NCI-H446 (cell line): ENCODE data around the gene GPC6.

Experiments
- DNase-seq, 2 experiments: peaks; one replicate each; lab custom pipeline; 2025; lab: John Stamatoyannopoulos, UW

GPC6 gene

DNA sequence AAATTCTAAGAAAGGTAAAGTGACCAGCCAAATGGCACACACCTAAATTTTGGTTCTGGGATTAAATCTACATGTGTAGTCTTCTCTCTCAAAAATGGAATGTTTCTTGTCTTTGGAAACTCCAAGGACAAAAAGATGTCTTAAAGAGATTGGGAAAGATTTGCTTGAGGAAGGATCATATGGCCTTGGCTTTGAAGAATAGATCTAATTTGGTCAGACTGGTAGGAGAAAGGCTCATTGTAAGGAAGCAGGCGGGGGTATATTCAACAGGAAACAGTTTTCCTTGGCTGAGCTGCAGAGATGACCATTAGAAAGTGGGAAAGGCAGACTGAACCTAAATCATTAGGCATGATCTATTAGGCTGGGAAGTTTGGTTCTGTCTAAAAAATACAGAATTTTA is 887.6 kb downstream of the GPC6 start:
- DNase-seq, result no peak

DNA sequence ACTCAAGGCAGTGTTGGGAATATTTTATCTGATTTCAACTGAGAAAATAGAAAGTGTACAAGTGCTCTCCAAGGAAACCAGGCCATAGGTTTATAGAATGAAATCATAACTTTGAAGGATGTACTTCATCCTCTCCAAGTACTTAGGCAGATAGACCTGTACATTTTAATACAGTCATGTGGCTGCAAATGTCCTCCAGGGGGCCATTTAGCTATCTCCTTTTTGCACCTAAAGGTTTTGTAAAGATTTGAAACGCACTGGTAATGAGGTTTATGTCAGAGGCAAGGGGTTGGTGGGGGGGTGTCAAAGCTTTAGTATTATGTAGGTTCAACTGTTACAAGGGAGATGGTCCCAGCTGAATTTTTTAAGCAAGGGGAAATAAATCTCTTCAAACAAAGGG is 888.4 kb downstream of the GPC6 start:
- no peak for DNase-seq

DNA sequence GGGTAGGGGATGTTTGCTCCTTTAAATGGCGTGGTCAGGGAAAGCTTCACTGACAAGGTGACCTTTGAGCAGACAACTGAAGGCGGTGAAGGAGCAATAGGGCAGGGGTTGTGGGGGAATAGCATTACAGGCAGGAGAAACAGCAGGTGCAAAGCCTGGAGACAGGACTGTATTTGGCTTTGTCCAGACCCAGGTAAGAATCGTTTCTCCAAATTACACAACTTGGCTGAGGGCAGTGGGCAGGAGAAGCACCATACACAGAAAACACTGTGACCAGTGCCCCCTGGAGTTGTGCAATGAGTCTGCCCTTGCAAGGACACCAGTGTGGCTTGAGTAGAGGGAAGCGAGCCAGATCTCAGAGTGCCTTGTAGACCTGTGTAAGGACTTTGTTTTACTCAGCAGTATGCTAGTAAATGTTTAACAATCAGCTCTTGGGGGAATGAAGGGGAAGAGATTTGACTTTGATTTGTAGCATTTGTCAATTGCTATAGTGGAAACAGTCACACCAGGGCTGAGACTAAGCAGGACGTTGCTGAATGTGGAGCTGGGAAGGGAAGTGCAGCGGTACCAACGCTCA is 892.8 kb downstream of the GPC6 start:
- no peak for DNase-seq

DNA sequence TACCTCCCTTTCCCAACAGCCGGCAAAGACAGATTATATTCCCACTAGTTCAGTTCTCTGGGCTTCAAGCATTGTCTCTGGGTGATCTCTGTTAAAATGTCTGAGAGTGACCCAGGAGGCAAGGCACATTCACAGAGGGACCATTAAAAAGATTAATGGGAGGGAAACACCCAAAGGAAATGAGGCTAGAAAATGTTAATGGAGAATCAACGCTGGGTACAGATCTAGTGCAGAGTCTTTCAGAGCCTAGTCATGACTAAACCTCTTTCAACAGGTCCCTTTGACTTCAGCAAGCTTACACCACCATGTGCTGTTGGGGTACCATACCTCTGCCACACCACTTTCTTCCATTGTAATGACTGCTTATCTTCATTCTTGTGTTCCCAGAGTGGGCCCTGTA is 894.3 kb downstream of the GPC6 start:
- no peak for DNase-seq

DNA sequence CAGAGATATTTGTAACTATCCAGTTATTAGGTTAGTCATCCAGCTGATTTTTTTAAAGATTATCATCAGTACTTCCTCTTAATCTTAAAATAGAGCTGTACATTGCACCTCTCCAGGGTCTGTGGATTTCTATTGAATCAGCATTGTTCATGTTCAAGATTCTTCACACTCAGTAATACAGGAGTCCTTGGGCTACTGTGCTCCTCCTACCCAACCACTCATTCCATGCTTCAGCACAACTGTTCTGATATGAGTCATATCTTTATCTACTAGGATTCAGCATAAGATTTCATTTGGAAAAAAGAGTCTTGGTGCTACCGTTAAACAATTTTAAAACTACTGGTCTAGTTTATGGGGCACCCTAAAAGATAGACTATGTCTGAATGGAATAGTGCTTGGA is 895.1 kb downstream of the GPC6 start:
- DNase-seq, result no peak

DNA sequence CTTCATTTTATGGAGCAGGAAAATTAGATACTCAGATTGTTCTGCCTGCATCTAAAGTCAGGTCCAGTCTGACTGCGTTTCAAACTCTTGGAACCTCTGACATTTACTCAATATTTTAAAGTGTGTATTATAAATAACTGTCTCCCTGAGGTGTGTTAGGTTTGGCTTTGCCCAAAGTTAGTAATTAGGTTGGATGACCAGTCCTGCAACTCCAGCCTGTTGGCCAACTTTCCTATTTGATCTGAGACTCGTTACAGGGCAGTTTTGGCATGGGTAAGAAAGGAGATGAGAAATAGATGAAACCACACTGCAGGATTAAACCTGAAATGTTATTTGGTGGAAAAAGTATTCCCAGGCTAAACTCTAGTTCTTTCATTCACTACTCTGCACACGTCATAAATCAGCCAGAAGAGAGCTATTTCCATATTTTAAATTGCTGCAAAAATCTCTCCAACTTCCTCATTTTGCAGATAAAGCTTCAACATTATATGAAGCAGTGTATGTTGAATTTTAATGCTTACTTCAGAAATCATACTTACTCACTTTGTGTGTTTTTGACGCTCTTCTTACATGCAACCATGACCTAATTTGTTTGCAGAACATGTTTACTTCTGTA is 895.8 kb downstream of the GPC6 start:
- DNase-seq, result no peak

DNA sequence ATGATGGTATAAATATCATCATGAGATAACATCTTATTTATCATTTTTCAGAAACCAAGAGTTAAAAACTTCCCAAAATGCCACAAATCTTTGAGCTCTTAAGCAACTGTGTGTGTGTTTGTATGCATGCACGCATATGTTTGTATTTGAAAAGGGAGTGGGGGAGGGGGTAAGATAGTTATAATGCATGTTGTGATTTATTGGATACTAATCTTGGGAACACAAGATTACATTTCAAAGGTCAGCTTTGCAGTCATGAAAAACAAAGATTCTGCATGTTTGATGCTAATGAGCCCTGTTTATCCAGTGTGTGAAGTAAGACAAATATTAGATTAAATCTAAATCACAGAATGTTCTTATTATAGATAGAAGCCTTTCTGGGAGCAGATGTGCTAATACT is 897.0 kb downstream of the GPC6 start:
- DNase-seq, result no peak

DNA sequence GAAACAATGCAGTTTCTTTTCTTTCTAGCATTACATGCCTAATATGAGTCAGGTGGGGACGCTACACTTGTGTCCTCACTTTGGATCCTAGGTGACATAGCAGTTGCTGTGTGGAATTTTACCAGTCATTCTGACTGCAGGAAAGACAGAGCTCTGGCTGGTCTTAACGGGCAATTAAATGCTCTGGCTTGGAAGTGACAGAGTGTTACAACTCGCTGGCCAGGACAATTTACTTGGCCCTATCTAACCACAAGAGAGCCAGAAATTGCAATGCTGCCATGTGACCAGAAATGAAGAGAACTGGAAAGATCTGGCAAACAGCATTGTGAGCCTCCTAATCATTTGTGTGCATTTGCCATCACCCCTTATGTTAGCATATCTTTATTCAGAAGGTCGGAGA is 901.8 kb downstream of the GPC6 start:
- peak in 1 of 2 experiments; percentile 48 for DNase-seq

DNA sequence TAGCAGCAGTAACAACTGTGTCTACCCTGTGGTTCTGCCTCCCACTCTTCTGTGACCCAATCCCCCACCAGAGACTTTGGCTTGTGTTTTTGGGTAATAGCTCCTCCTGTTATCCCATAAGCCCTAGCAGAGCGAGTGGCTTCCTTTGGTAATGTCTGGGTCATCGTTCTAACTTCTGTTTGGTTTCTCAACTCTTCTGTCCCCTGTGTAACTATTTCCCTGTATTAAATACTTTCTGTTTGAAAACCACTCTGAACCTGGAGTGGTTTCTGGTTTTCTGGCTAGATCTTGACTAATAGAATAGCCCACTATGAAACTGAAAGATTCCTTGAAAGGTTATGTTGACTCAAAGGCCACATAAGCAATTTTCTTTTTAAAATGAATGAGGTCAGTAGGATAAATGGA is 902.9 kb downstream of the GPC6 start:
- no peak for DNase-seq

DNA sequence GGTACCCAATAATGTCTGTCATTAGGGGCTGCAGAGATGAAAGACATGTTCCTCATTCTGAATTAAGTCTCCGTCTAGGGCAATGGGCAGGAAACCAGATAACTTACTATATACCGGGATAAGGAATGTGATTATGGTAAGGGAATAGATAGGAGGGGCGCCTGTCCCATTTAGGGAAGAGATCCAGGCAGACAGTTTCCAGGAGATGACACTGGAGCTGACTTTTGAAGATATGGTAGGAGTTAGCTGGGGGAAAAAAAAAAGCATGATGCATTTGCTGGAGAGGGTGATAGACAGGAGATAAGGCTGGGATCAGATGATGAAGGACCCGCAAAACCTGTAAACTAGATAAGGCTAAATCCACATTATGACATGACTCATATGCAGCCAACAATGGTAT is 912.2 kb downstream of the GPC6 start:
- no peak for DNase-seq

DNA sequence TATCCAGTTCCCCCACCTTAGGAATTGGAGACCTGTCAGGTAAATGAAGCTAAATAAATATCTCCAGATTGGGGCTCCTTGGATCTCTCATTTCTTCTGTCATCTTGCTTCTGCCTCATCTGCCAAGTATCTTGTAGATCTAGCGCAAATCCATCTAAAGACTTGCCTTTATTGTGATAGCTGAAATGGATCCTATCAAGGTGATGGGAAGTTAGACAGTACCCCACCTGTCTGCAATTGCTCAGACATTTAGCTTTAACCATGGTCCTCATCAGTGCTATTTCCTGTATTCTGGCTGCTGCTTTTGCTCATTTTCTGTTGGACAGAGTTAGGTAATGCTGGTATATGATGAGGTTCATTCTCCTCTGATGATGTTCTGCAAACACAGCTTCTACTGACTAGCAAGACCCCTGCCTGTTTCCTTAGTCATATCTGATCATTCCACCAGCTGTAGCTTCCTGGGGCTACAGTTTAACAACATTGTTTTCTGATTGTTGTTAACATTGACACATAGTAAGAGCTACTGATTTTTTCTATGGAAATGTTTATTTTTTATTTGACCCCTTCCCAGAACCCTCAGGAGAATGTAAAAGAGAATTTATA is 912.9 kb downstream of the GPC6 start:
- no peak for DNase-seq

DNA sequence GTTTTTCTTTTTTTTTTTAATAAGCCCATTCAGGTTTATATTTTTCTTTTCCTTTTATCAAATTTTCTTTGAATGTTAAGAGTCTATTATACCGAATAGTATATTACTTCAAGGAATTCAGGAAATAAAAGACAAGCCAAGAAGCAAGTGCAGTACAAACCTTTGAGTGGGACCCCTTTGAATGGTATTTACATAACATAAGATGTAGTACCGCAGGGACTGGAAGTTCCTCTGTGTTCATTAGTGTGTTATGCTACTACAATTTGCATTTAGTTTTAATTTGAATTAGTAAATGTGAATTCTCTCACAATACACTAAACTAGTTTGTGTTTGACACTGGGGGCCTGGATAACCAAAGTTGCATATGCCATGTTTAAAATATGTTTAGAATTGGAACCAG is 913.4 kb downstream of the GPC6 start:
- no peak for DNase-seq

DNA sequence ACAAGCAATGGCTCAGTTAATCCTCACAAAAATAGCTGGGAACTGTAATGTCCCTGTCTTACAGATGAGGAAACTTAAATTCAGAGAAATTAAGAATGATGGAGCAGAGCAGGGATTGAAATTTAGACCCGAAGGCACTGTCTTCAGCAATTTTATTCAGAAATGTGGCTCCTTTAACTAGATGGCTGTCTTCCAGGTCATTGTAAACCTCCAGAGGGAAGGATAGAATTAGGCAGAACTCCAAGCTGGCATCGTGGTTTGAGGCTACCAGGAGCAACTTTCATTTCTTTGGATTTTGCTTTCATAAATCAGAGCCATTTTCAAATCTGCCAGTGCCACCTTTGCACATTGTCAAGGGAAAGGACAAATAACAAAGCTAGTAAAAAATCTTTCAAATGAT is 913.9 kb downstream of the GPC6 start:
- peak; percentile 0 to 52 for DNase-seq

DNA sequence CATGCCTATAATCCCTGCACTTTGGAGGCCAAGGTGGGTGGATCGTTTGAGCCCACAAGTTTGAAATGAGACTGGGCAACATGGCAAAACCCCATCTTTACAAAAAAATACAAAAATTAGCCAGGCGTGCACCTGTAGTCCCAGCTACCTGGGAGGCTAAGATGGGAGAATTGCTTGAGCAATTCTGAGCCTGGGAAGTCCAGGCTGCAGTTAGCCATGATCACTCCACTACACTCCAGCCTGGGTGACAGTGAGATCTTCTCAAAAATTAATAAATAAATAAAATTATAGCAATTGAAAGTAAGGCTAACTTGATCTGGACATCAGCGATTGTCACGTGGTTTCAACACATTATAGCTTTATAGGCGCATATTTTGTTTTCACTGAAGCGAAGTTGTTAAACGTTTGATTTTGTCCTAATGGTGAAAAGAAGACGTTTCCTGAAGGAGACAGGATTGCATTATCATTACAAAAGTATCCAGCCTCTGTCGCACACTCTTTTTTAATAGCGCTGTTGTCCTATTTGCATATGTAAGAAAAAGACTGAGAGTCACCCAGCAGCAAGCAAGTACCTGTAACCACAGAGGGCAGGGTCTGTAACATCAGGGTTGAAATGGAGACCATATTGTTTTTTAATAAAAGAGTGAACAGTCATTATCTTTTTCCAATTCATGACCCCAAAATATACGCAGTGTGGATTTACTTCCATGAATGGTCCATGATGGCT is 917.2 kb downstream of the GPC6 start:
- DNase-seq, result no peak

DNA sequence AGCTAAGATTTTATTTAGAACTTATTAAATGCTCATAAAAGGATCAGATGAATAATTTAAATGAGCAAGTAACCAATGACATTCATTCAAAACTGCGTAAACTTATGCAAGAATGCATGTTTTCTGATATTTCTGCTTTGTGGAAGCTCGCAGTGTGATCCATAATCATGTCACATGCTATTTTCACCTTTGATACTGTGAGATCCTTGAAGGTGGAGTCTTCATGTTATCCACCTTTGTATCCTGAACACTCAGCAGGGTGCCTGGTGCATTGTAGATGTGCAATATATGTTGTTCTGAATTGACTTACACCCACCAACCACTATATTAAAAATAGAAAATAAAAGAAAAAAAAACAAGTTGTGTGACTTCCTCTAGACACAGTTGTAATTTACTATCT is 919.4 kb downstream of the GPC6 start:
- DNase-seq, result no peak

DNA sequence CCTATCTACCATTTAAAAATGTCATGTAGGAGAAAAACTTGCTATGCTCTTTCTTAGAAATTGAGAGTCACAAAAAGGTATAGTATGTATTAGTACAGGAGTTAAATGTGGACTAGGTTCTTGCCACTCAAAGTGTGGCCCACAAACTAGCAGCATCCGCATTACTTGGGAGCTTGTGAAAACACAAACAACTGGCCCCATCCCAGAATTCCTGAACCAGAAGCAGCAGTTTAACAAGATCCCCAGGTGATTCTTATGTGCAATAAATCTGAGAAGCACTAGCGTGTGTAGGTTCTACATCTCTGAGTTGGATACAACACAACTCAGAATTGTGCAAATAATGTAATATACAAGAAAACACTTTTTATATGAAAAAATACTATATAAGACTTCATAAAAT is 927.0 kb downstream of the GPC6 start:
- DNase-seq, result no peak

DNA sequence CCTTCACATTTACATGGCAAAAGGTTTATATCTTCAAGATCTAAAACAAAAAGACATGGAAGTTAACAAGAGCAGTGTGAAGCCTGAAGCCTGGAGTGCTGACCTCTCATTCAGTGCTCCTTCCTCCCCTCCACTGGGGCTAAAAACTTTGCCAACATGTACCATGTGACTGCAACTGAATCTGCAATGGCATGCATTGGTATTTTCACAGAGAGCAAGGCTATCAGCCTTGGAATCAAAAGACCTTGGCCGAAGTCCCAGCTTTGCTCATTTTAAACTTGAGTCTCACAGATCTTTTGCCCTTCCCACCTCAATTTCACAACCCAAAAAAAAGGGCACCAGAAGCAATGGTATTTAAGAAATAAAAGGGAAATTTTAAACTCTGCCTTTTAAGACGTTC is 927.8 kb downstream of the GPC6 start:
- DNase-seq, result no peak

DNA sequence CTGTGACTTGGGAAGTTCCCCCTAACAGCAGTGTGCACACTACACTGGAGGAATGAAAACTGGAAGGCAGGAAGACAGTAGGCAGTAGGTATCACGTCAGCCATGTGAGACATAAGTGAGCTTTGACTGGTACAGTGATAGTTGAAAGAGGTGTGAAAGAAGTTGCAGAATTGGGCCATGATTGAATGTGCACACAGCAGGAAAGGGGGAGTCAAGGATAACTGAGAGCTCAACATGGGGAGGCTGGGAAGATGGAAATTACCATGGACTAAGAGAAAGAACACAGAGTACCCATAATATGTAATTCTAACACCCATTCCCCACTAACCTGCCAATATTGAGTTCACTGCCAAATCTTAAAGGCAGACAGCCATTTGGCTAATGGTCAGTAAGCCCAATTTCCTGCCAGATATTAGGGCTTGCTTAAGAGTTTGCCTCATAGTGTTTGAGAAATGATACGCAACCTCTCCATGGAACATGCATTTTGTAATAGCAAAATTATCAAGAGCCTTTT is 931.2 kb downstream of the GPC6 start:
- peak in 1 of 2 experiments; percentile 37 for DNase-seq

DNA sequence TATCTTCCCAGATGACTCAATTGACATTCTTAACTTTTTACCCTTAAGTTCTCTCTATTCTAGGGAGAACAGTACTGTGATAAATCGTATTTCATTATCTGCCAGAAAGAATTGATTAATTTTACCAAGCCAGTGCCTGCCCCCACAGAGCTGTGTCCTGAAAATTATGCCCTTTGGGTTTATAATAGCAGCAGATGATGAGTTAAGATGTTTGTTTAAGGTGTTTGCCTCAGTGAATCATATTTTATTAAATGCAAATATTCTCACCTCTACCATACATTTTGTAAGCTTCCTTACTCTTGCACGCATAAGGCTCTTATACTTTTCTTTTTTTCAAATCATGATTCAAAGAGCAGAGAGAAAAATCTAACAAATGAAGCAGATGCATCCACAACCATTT is 934.3 kb downstream of the GPC6 start:
- no peak for DNase-seq

DNA sequence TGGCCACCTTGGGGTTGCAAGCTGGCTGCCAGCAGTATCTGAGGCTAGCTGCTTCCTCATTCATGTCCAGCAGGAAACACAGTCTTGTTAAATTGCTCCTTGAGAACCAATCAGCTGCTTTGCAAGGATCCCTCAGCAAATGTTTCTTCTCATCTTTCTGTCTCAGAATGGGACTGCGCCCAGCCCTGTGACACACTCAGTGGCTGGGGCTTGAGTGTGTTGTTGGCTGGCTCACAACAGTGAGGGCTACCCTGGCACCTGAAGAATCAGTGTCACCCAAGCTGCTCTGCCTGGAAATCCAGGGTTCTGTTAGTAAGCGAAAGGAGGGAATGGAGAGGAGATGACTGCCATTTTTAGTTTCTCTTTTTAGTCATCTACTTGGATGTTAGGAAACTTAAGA is 935.7 kb downstream of the GPC6 start:
- no peak for DNase-seq

DNA sequence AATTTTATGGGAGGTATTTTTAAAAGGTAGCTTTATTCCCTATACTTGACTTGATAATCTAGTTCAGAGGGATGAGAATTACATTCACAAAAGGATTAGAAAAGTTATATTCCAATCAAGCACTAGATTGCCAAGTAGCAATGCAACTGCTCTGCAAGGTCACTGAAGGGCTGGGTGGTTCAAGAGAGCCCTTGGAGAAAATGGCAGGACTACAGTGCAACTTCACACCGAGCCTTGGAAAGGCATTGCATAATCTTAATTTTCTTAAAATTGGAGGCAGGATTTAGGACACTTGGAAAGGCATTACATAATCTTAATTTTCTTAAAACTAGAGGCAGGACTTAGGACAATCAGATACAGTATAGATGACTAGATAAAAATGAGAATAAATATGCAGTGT is 936.9 kb downstream of the GPC6 start:
- DNase-seq, result no peak

DNA sequence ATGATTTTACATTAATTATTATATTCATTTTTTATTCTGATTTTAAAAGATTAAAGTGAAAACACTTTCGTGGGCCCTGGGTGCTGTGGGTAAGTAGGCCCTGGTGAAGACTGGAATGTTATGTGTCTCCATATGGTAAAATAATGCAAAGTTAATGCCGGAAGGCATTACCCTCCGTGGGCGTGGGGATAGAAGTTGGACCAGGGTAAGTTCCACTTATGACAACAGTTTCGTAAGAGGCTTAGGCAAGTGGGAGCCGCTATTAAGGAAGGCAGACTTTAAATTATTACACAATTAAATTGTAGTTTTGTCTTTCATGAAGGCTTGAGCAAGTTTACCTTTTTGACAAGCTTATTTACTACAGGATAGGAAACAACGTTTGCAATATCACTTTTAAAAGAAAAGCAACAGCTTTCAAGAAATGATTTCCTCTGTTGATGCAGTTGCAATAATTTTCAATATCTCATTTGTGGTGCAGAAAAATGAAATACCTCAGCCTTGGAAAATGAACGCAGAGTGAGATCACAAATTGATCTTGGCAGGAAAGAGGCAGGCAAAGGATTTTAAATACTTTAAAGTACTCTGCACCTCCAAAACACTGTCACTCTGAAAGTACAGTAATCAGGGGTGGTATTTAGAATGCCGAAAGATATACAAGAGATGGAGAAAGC is 942.3 kb downstream of the GPC6 start:
- no peak for DNase-seq
